HG03159 (cell line): ENCODE results near the gene OR2V1.

Experiments used
- ATAC-seq: cut with Tn5 transposase; IDR thresholded peaks from one replicate; pipeline ENCODE4 v1.9.1; 2021; ENCODE audit warnings: mild to moderate bottlenecking, moderate library complexity; ENCODE audit not compliant: unreplicated experiment

OR2V1 gene

DNA sequence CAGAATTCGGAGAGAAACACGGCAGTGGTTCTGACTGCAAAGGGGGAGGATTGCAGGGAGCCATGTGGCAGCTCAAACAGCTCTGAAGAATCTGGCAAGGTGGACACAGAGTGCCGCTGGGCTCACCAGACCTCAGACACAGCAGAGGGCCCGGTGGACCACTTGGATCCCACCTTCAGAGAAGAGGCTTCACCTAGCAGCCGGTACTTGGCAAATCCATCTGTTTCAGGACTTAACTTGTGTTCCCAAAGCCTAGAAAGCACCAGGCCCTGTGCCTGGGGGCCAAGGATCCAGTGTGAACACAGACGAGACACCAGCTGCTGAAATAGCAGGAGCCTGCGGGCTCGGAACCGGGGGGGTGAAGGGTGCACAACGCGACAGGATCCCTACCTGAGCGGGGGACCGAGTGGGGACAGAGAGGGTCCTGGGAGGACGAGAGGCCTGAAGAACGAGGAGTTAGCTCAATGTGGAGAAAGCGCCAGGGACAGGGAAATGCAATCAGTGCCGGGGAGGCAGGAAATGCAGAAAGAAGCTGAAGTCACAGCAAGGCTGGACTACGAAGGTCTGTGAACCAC, 46.3 kb downstream of the OR2V1 start:
- no peak for ATAC-seq

DNA sequence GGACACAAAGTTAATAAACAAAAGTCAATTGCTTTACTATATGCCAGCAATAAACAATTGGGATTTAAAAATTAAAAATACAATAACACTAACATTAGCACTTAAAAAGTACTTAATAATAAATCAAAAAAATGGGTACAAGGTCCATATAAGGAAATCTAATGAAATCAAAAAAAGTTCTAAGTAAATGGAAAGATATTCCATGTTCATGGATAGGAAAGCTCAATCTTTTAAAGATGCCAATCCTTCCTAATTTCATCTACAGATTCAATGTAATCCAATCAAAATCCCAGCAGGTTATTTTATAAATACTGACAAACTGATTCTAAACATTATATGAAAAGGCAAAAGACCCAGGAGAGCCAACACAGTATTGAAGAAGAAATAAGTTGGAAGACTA, 49.0 kb downstream of the OR2V1 start:
- no peak for ATAC-seq

DNA sequence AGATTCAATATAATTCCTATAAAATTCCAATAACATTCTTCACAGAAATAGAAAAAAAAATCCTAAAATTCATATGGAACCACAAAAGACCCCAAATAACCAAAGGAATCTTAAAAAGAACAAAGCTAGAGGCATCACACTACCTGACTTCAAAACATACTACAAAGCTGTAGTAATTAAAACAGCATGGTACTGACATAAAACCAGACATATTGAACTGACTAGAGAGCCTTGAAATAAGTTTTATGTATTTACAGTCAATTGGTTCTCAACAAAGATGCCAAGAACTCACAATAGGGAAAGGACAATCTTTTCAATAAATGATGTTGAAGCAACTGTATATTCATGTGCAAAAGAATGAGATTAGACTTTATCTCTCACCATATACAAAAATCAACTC, 54.0 kb downstream of the OR2V1 start:
- no peak for ATAC-seq
